ENCODE results near the gene MEIS3.

The MEIS3 gene

GRCh38 chr19:47456721-47457474 lies 37.6 kb upstream of the MEIS3 start:
- no peak for TF ChIP-seq CTCF (IDR thresholded peaks at IDR 0.05; ENCODE audit: low read depth, low read length)
- no peak for DNase-seq (ENCODE audit: extremely low read depth, low read depth)

GRCh38 chr19:47450478-47450877 lies 31.2 kb upstream of the MEIS3 start:
- no peak for DNase-seq (ENCODE audit: extremely low read depth, low read depth)
- no peak for TF ChIP-seq CTCF (IDR thresholded peaks at IDR 0.05; ENCODE audit: low read depth, low read length)

GRCh38 chr19:47448360-47448727 lies 29.0 kb upstream of the MEIS3 start:
- TF ChIP-seq CTCF (IDR thresholded peaks at IDR 0.05; ENCODE audit: low read depth, low read length): no peak
- DNase-seq (ENCODE audit: extremely low read depth, low read depth): no peak

- TF ChIP-seq CTCF (IDR thresholded peaks at IDR 0.05; ENCODE audit: low read depth, low read length): no peak
- DNase-seq (ENCODE audit: extremely low read depth, low read depth): no peak
Measured at GRCh38 chr19:47447470-47448359, 28.4 kb upstream of the MEIS3 start.

GRCh38 chr19:47446534-47447469 lies 27.5 kb upstream of the MEIS3 start:
- DNase-seq (ENCODE audit: extremely low read depth, low read depth): no peak
- TF ChIP-seq CTCF (IDR thresholded peaks at IDR 0.05; ENCODE audit: low read depth, low read length): no peak

- TF ChIP-seq CTCF (IDR thresholded peaks at IDR 0.05; ENCODE audit: low read depth, low read length): no peak
- no peak for DNase-seq (ENCODE audit: extremely low read depth, low read depth)
Measured at GRCh38 chr19:47445937-47446402, 26.6 kb upstream of the MEIS3 start.

All from AG09319 (cell line).